Nephron progenitor cell (in vitro differentiated cells): Measurements from ENCODE around the gene POFUT2.
A peak's percentile ranks its signal among the peaks of the same experiment; 100 is the strongest.

ENCODE experiments used
- DNase-seq: peaks from one replicate; pipeline ENCODE4 v3.0.0; 2021
- H3K27ac Mint-ChIP-seq: 2 replicates; pipeline ENCODE4 v1.8.0; 2021; ENCODE audit warnings: mild to moderate bottlenecking, moderate library complexity, mixed read lengths
- H3K27me3 Mint-ChIP-seq: 2 replicates; pipeline ENCODE4 v1.8.0; 2021; ENCODE audit warnings: mild to moderate bottlenecking, low read depth, mixed read lengths; ENCODE audit not compliant: poor library complexity
- H3K36me3 Mint-ChIP-seq: 2 replicates; pipeline ENCODE4 v1.8.0; 2021; ENCODE audit warnings: low read depth, mixed read lengths
- H3K4me1 Mint-ChIP-seq: 2 replicates; pipeline ENCODE4 v1.8.0; 2021; ENCODE audit warnings: mixed read lengths
- H3K4me3 Mint-ChIP-seq: 2 replicates; pipeline ENCODE4 v1.8.0; 2021; ENCODE audit warnings: mild to moderate bottlenecking, moderate library complexity, mixed read lengths
- H3K9me3 Mint-ChIP-seq: 2 replicates; pipeline ENCODE4 v1.8.0; 2021; ENCODE audit warnings: mild to moderate bottlenecking, moderate library complexity, mixed read lengths
- CTCF ChIP-seq: fragments of 200-600 bp; sonication (generic); IDR thresholded peaks from 2 replicates; pipeline ENCODE4 v1.5.0; 2021; ENCODE audit warnings: antibody characterized with exemption

The POFUT2 gene

GRCh38 chr21:45264912-45265515 lies 22.7 kb downstream of the POFUT2 start:
- Mint-ChIP-seq H3K36me3 (peaks cover 55% of the 10 kb centered on the region), H3K9me3 (peaks cover 15% of the 10 kb centered on the region), H3K27me3 (no peaks in the 10 kb centered on the region), H3K4me3 (no peak overlapping the region), H3K4me1 (no peaks in the 10 kb centered on the region), H3K27ac (no peak overlapping the region)
- TF ChIP-seq CTCF = no peak
- no peak for DNase-seq

GRCh38 chr21:45264146-45264911 lies 23.4 kb downstream of the POFUT2 start:
- Mint-ChIP-seq H3K9me3 (peaks cover 15% of the 10 kb centered on the region), H3K4me1 (no peaks in the 10 kb centered on the region), H3K36me3 (peaks cover 55% of the 10 kb centered on the region), H3K27ac (no peak overlapping the region), H3K27me3 (no peaks in the 10 kb centered on the region), H3K4me3 (no peak overlapping the region)
- TF ChIP-seq CTCF = no peak
- DNase-seq = no peak

- Mint-ChIP-seq H3K4me1 (peaks cover 3% of the 10 kb centered on the region), H3K4me3 (no peak overlapping the region), H3K9me3 (peaks cover 15% of the 10 kb centered on the region), H3K27me3 (no peaks in the 10 kb centered on the region), H3K27ac (peak overlapping the region; percentile 48), H3K36me3 (peaks cover 55% of the 10 kb centered on the region)
- DNase-seq = no peak
- TF ChIP-seq CTCF = no peak
Observed at GRCh38 chr21:45263534-45263933, 24.2 kb downstream of the POFUT2 start.

- Mint-ChIP-seq H3K27ac (no peak overlapping the region), H3K36me3 (peaks cover 46% of the 10 kb centered on the region), H3K4me1 (peaks cover 9% of the 10 kb centered on the region), H3K27me3 (no peaks in the 10 kb centered on the region), H3K9me3 (peaks cover 11% of the 10 kb centered on the region), H3K4me3 (no peak overlapping the region)
- DNase-seq = no peak
- no peak for TF ChIP-seq CTCF
Observed at GRCh38 chr21:45262616-45263015, 25.1 kb downstream of the POFUT2 start.

DNA sequence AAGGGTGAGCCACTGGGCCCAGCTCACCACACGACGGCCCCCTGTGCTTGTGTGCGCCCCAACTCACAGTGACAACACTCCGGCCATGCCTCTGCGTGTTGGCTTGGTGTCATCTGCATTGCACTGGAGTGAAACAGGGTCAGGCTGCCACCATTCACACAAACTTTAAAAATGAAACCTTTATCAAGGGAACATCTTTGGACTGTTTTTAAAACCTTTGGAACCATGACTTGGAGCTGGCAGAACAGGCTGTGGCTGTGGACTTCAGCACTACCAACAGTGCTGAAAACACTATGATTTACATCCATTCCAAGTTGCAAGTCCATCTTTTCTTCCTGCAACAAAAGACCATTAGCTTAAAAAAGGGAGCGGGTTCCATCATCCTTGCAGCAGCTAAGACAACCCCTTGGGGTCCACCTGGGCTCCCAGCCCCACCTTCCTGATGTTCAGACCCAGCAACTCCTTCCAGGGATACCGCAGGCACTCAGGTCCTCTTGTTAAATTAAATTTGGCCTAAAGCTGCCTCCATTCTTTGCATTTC lies 25.6 kb downstream of the POFUT2 start:
- no peak overlapping the region for H3K4me3 Mint-ChIP-seq
- H3K4me1 Mint-ChIP-seq = peaks cover 9% of the 10 kb centered on the region
- peaks cover 6% of the 10 kb centered on the region for H3K9me3 Mint-ChIP-seq
- H3K36me3 Mint-ChIP-seq = peaks cover 41% of the 10 kb centered on the region
- no peak for TF ChIP-seq CTCF
- H3K27ac Mint-ChIP-seq = no peak overlapping the region
- DNase-seq = no peak
- no peaks in the 10 kb centered on the region for H3K27me3 Mint-ChIP-seq
